Suppressor macrophage (primary cell): Measurements from ENCODE around the gene MEOX2.
A peak's percentile ranks its signal among the peaks of the same experiment; 100 is the strongest.

ENCODE experiments used
- DNase-seq, 4 experiments: peaks; one replicate each; pipeline ENCODE4 v3.0.0-alpha.2; 2020 to 2022
- total RNA-seq, 17 experiments: gene quantifications; one replicate each; lab custom pipeline; 2026; ENCODE audit warnings: mixed read lengths in 6 of 17, inconsistent platforms in 3 of 17; lab: John Stamatoyannopoulos, UW

The MEOX2 gene
- total RNA-seq = 0 to 0.88 (median 0) reads per million in 17 experiments

DNA sequence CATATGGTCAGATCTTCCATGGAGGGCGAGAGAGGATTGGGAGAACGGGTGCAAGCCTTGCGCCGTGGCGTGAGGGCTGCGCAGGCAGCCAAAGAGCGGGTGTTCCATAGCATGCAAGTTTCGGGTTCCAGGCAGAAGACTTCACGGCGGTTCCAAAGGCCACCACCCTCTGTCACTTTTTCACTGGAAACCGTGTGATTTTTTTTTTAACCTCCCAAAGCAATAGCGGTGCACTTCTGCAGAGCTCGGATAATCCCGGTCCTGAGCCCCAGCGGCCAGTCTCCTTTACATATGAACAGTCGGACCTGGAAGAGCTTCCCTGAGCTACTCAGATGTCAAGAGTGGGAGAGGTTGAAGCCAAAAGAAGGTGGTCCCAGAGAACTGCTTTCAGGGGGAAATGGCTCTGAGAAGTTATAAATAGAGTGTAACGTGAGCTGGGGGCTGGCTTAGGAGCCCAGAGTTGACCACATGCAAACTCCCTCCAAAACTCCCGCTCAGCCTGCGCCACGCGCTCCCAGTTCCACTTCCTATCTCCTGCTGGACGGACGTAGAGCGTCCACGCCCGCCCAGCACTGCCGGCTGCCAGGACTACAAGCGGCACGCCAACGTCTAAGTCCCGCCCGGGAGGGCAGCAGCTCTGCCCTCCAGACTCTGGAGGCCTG lies at the start of gene MEOX2:
Gene MEOX2 (minus strand): TSS at position 389 of the 662 bp plus-strand sequence. CDS start 281 bp downstream, at position 108.
- peak in 3 of 4 experiments; percentile 2 to 17 (median 9) for DNase-seq

DNA sequence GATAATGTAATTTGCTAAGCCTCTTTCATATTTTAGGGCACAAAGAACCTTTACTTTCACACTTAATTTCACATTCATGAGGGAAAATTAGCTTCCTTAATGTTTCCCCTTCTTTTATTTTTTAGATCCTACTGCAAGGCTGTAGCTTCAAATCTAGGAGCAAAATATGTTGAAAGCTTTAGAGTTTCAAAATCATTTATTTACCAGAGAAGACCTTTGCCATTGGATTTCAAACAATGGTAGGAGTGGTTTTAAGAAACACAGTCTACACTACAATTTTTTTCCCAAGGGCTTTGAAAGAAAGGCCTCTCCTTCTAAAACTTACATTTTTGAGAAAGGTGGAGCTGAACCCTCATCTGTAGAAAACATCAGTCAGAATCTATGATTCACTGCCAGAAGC lies 43.3 kb upstream of the MEOX2 start:
- no peak for DNase-seq

DNA sequence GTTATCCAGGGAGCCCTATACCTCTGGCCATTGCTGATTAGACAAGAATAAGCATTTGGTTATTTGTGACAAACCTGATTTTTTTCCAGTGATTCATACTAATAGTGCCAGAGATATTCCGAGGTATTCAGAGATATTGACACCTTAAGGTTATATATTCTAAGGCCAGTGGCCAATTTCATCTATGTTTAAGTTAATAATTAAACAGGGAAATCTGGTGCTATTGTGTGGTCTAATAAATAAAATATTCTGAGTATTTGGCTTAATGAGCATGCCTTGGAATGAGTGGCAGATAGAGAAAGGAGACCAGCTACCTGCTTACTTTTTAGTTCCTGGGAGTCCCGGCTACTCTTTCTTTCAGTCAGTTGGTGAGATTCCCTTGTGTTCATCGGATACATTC lies 38.6 kb upstream of the MEOX2 start:
- DNase-seq = no peak

DNA sequence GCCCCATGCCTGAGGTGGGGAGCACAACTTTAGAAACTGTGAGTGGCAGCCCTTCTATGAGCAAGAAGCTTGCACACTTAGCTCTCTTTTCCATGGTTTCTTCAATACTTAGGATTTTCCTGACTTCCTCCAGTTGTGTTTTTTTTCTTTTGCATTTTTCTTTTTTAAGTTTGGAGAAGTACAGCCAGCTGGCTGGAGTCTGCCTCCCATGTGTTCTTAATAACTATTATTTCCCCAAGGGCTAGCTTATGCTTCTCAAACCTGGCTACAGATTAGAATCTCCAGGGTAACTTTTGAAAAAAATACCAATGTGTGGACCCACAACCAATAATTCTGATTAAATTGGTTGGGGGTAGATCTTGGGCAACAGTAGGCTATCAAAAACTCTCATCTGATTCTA lies 37.4 kb upstream of the MEOX2 start:
- no peak for DNase-seq

DNA sequence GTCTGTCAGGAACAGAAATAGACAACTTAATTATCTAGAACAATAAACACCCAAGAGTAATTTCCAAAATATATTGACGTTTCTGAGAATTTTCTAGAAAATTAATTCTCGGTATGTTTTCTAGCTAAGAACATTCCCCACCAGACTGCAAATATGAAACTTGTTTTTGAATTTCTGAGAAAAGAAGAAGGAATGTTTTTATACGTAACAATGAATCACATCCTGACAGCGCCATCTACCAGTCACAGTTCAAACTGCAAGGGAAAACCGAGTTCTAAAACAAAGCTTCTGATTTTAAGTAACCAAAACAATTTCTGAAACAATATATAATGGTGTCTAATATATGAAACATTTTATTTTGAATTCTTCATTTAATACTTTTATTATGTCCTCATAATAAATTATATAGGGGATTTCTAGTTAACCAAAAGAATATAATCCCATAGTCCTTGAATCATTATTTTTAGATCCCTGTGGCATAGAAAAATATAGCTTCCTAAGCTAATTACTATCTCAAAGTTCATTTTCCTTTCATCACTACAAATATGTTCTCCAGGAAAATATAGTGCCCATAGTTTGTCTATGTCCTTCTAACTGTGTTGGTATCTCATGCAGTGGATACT lies 34.5 kb upstream of the MEOX2 start:
- DNase-seq = peak; percentile 32 to 58 (median 50)

DNA sequence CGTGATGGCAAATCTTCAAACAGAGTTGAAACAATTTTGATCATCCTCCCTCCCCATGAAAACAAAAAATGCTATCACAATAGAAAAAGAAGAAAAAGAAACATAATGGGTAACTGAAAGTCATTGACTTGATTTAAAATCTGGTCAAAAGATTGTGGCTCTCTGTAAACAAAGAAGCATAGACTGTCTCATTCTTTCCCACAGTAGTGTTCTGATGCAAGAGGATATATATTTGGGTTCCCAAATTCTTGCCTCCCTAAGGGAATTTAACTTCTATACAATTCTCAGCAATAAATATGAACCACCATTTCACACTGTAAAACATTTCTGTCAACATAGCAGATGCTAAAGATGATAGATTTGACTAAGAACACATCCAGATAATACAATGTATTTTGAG lies 32.8 kb upstream of the MEOX2 start:
- no peak for DNase-seq

DNA sequence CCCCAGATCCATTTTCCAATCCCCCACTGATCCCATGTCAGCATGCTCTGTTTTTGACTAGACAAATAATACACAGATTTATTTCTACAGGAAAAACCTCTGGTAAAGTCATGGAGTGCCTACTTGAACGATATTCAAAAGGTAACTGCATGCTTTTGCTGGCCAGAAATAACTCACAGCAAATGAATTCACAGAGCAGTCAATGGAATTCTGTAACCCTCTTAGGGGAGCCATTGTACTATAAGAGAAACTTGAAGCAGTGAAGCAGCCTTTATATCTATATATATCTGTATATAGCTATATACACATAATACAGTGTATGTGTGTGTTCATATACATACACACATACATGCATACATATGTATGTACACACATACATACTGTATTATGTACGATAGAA lies 29.0 kb upstream of the MEOX2 start:
- DNase-seq = no peak

DNA sequence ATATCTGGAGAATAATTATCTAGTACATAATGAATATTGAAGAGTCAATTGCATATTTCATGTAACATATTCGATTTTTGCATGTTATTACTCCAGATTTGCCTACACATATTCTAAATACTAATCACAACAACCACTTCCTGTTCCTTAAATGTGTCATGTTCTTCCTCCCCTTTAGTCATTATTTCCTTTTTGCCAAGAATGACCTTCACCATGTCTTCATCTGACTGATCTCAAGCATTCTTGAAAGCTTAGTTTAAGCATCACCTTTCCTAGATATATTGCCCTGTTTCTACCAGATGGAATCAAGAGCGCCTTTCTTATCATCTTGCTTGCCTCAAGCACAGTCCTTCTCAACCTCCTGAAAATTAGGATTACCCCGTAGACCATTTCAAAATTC lies 23.5 kb upstream of the MEOX2 start:
- DNase-seq = peak in 2 of 4 experiments; percentile 16 to 26

DNA sequence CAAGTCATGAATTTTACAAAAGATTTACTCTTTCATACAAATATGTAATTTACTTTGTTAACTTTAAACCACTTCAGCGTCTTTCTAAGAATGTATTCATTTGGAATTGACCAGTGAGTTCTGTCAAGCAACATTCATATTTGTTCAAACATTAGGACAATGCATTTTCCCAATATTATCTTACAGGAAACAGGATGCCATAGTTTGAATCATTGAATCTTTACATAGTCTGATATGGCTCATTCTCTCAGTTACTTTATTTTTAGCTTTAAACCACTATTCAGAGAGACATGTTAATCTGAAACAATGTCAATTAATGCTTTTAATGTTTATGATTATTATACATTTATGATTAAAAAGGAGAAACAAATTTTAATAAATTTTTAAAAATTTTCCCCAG lies 21.1 kb upstream of the MEOX2 start:
- no peak for DNase-seq

DNA sequence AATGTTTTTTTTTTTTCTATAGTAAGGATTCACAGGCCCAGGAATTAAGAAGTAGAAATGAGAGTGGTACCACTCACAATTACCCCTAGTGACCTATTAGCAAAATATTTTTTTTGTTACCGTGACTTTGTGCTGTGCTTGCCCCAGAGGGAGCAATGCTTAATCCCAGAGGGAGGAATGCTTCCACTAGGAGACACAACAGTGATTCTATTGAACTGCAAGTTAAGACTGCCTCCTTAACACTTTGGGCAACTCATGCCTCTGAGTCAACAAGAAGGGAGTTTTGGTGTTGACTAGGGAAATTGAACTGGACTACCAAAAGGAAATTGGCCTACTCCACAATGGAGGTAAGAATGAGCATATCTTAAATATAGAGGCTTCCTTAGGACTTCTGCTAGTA lies 17.2 kb upstream of the MEOX2 start:
- DNase-seq = no peak

DNA sequence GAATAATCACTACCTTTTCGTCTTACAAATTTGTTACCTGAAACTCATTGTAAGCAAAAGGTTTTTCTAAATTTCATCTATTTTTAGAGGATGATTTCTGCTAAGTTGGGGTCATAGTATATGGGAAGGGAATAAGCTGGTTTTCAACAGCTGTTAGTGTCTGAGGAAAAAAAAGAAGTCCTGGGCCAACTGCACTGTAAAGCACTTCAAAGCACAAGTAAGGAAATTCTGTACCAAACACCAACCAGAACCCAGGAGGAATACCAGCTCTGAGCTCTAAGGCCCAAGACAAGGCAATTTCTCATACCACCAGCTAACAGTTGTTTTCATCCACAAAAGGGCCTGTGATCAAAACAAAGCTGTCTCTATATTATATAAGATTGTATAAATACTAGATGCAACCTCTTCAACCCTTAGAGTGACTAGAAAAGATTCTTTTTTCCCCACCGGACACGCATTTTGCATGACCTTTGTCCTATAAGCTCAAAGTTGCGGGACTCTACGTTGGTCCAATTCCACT lies 6.1 kb upstream of the MEOX2 start:
- no peak for DNase-seq

DNA sequence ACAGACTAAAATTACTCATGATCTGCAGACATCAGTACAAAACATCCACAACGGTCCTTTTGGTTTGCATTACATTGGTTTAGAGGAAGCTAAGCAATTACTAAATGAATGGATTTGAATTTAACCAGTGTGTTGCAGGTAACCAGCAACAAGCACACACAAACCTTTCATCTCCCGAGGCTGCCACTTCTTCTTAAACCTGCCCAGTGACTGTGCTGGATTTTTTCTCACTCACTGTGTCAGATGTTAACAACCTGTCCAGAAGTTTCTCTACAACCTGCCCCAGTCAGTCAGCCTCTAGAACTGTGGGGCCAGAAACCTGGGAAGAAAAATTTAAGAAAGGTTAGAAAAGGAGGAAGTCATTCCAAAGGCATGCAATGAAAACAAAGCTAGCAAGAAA lies 2.4 kb upstream of the MEOX2 start:
- DNase-seq = no peak

DNA sequence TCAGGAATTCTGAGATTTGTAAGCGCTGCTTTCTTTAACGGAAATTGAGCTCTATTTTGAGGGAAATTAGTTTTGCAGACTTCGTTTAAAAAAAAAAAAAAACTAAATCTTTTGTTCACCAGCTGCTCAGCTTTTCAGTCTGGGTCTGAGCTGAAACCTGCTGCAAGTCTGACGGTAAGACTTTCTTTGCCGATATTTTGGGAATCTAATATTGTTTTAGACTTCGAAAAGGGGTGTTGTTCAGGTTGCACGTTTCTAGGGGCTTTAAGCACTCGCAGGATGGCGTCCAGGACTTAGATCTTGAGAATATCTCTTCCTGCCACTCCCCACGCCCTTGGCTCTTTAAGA lies 1.8 kb upstream of the MEOX2 start:
- no peak for DNase-seq

DNA sequence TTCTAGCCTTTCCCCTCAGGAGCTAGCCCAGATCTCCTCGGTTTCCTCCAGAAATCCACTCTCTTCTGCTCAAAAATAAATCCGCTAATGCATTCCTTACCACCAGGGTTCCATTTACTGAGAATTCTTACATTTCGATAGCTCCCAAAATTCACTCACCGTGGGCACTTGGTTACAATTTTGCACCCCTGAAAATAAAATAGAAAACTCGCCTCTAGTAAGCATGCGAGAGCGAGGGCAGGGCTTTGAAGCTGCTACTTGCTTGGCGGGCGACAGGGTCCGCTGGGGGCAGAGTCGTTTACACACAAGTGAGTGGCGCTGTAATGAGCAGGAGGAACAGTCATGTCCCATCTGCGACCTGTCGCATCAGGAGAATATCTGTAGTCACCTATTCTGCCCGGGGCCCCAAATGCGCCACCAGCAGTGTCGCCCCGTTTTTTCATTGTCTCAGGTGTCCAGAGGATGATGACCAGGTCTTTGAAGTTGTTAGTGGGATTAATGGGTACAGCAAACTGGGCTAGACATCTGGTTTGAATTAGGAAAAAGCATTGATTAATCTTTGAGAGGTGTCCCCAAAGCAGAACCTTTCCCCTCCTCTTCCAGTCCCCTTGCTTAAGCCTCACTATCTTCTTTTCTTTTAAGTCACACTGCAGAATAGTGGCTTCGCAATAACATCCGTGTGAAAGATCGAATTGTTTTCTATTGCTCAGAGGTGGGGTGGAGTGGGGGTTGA lies 1.2 kb upstream of the MEOX2 start:
- DNase-seq = no peak

DNA sequence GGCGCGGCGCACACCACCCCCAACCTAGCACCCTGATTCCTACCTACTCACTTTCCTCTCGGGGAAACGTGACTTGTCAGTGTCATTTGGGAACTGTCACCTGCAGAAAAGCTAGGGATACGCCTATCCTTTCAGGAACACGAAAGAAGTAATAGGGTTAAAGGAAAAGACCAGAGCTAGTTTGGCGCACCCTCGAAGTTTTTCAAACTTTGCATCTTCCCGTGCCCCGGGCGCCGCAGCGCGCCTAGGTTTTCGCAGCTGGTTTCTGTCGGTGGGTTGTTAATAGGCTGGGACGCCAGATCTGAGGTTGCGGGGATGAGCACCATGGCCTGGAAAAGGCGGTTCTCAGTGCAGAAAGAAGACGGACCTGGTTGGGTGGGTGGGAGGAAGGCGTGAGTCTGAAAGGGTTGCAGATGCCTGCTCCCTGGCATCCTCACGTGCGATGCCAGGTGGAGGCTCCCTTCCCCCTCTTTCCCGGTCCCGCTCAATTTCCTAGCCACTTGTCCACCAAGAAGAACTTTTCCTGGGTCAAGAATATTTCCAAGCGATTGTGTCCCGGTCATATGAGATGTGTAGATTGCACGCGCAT lies 568 bp upstream of the MEOX2 start:
- no peak for DNase-seq

DNA sequence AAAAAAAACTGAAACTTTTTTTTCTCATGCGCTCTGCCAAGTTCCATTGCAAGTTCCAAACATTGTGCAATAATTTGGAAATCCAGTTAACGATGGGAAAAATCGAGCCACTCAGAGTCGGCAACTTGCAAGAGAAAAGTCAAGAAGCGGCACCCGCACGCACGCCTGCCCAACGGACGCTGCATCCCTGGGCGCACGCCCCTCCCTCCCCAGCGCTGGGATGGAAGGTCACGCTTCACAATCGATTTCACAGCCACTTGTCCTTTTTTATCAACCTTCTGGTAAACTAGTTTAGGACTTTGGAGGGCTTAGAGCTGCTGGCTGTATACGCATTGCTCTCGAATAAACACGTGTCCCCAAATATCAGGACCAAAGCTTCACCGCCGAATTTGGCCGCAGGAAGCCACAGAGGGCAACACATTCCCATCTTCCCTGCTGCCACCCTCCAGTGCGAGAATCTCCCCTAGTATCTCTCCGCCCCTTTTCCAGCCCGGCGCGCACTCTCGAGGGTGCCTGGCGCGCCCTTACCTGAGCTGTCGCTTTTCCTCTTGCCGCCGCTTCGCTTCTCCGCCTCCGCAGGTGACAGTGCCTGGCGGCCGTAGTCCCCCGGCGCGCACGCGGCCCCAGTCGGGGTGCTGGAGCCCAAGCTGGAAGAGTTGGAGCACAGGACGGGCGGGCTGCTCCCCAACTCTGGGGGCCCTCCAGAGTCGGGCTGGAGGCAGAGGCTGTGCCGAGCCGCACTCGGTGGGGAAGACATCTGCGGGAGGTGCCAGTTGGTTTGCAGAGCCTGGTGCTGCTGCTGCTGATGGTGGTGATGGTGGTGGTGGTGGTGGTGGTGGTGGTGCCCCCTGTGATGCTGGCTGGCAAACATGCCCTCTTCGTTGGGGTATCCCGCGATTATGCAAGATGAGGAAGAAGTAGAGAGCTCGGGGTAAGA lies 857 bp downstream of the MEOX2 start:
- DNase-seq = no peak

DNA sequence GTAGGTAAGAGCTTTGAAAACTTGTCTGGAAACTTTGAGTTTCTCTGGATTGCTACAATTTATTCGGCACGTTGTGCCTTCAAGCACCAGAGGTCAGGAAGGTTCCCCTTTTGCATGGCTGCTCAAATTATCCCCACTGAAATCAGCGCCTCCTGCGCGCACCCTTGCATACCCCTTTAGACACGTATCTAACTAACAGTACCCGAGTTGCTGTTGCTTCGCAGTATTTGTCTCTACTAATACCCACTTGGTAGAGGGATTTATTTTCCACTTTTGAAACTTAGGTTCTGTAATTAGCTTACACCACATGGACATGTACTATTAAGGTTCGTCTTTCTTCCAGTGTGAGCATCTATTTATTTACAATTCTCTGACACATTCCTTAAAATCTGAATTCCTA lies 1.6 kb downstream of the MEOX2 start:
- DNase-seq = no peak

DNA sequence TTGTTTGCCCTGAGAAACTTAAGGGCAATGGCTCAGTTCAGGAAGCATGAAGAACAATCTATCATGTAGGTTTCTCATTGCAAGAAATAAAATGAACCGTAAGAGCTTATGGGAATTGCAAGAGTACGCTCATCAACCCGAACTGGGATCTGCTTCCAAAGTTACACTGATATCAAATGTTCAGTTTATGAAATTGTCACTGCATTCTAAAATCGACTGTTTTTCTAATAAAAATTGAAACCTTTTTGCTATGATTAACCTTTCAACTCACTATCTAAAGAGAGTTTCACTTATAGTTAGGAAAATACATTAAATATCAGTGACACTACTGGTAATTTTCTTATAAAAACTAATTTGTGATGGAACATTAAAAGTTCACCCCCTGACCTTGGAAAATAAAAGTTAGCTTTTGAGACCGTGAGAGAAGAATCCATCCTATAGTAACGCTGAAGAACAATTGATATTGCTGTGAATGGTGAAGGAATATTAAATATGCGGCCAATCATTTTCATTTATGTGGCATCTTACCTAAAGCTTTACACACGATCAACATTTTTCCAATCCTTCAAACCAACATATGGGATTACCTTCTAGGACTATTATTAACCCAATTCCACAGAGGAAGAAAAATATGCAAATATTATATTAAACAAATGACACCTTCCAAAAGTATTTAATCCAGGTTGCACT lies 2.2 kb downstream of the MEOX2 start:
- no peak for DNase-seq

DNA sequence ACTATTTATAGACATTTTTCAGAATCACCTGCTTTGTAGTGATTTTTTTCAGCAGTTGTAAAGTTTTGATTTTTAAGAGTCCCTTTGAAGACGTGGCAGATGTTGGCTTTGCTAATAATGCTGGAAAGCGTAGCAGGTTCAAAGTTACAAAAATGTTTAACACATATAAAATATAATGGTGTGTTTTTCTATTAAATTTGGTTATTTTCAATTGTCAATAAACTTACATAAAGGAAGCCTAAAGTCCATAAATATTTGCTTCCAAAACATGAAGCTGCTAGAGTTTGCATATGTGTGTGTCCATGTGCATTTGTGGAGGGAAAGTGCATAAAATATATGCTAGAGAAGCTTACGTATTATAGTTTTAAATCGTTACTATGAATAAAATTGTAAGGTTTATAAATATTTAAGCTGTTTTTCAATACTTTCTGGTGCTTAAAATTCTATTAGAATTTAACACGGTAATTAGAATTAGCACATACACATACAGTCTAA lies 3.7 kb downstream of the MEOX2 start:
- DNase-seq = no peak

DNA sequence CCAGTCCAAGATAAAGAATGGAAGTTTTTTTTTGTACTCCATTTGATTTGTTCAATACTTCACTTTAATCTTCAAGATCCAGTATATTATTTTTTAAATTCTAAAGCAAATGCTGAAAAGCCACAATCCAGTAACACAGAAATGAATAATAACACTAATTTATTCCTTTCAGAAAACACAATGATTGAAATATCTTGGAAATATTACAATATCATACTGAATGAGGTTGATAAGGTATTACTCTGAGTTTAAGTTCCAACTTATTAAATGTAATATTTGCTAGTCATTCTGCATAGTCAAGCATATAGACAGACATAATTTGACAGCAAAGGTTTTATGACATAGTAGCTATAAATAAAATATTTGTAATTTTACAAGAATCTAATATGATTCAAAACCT lies 4.4 kb downstream of the MEOX2 start:
- no peak for DNase-seq

DNA sequence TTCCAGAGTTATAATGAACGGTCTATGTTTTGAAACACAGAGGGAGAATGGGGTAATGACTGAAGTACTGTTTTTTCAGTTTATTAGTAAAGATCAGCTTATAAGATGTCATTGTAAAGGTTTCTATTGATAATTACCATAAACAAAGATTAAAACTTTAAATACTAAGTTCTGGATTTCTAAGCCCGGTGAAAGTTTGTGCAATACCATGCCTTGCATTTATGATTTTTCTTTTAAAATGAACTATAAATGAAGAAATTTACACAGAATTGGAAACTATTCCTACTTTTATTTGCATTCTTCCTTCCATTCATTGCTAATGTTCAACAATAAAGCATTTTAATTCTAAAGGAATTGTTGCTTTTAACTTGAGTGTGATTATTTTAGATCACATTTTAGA lies 4.9 kb downstream of the MEOX2 start:
- no peak for DNase-seq
